Ramos (cell line): Measurements from ENCODE around the gene PIGM.
"Not testable (repeated sequence)": the region's sequence is repeated elsewhere in the genome, so short reads cannot be mapped to it uniquely, and the experiment has no call there.

Experiments used
- in situ Hi-C: fragments of 300-500 bp; cut with MboI; formaldehyde crosslinking; loops from one replicate; pipeline ENCODE4 v1.14.3; 2022; ENCODE audit warnings: low sequenced_read_pairs; ENCODE audit not compliant: unreplicated experiment

The PIGM gene

GRCh38 chr1:160061369-160062229 lies 29.8 kb upstream of the PIGM start:
- in situ Hi-C loops = no loop called here

- in situ Hi-C loops = no loop called here
Measured at GRCh38 chr1:160058087-160058486, 26.3 kb upstream of the PIGM start.

GRCh38 chr1:160056648-160057169 lies 24.9 kb upstream of the PIGM start:
- in situ Hi-C loops = no loop called here

- in situ Hi-C loops = no loop called here
Measured at GRCh38 chr1:160053548-160054365, 22.0 kb upstream of the PIGM start.

DNA sequence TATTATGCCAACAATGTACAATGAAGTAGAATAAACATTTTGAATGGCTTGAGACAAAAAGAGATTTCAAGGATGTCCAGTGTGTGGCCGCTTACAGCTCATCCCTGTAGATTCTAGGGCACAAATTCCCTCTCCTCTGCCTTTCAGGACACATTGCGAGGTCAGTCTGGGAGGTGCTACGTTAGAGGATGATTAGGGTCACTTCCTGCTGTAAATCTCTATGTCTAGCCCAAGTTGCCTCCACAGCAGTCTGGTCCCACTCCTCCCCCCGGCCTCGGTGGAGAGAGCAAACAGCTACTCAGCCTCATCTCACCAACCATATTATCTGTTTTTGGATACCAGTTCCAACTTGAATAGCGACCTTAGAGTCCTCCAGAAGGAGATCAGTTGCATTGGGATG lies 21.1 kb upstream of the PIGM start:
- in situ Hi-C loops = no loop called here

GRCh38 chr1:160050619-160051018 lies 18.8 kb upstream of the PIGM start:
- in situ Hi-C loops = no loop called here

- in situ Hi-C loops = not testable (repeated sequence)
Measured at GRCh38 chr1:160050182-160050581, 18.4 kb upstream of the PIGM start.

- in situ Hi-C loops = no loop called here
Measured at GRCh38 chr1:160049101-160049500, 17.3 kb upstream of the PIGM start.

DNA sequence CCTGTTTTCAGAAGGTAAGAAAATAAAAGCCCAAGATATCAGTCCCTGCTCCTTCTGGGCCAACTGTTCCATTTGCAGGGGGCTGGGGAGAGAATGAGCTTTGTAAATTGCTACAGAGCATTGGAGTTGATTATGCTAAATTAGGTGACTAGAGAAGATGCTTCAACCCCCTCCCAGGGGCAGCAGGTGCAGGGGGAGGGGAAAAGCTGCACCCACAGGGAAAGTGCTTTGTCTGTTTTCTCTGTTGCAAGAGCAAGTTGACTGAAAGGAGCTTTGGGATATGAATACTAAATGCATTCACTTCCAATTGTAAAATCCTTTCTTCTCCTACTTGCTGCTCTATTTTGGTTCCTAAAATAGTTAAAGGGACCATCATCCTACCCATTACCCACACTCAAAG lies 16.5 kb upstream of the PIGM start:
- in situ Hi-C loops = no loop called here

- in situ Hi-C loops = no loop called here
Measured at GRCh38 chr1:160047111-160047991, 15.6 kb upstream of the PIGM start.

GRCh38 chr1:160046494-160047110 lies 14.8 kb upstream of the PIGM start:
- in situ Hi-C loops = no loop called here

- in situ Hi-C loops = no loop called here
Measured at GRCh38 chr1:160045653-160046052, 13.9 kb upstream of the PIGM start.

- in situ Hi-C loops = no loop called here
Measured at GRCh38 chr1:160043543-160043942, 11.8 kb upstream of the PIGM start.

DNA sequence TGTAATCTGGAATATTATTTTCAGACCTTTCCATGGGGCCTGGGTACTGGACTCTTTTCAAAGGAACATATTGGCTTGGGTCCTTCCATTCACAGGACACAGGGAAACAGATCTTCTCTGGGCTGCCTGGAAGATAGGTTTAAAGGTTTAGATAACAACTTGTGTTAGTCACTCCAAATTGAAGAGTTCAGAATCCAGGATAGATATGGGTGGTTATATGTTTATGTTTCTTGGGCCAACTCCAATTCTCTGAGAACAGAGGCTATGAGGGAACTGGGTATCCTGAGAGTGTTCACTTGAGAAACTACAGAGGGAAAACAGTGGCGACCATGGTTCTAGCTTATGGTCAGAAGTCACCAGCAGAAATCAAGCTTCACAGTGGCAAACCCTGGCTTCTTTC lies 8.7 kb upstream of the PIGM start:
- in situ Hi-C loops = no loop called here

- in situ Hi-C loops = no loop called here
Measured at GRCh38 chr1:160032165-160032820, 503 bp upstream of the PIGM start.

DNA sequence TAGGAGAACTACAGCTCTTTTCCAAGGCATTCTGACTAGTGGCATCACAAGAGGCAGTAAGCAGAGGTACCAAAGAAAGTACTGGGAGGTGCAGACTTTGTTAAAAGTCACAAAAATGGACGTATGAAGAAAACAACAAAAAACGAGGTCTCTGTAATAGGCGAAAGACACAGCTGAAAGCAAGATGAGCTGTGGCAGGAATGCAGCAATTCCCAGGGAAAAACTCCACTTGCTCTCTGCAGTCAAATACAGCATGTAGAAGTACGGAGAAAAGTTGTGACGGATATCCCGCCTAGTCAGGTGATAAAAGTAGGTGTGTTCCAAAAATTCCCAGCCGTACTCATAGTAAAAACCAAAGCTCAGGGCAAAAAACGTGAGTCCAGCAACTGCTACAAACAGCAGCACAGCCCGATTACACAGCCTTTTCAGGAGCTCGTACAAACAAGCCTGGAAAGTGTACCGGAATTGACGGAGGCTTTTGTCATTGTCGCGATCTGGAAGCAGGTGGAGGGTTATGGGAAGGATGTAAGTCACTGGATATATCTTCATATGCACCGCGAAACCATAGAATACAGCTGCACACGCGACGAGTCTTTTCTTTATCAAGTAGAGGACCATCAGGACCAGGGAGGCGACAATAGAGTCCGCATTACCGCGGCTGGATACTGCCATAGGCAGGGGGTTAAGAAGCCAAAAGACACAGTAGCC lies 979 bp downstream of the PIGM start:
- in situ Hi-C loops = no loop called here

GRCh38 chr1:160028426-160028825 lies 3.4 kb downstream of the PIGM start:
- in situ Hi-C loops = no loop called here

- in situ Hi-C loops = no loop called here
Measured at GRCh38 chr1:160025314-160025713, 6.5 kb downstream of the PIGM start.
